Glutamatergic neuron (in vitro differentiated cells): ENCODE results near the gene PYHIN1. TPM values are rescaled to one million over a fixed set of nuclear protein-coding genes. Genes with fewer than 3 reads are reported as not detected.

Experiments
- DNase-seq: peaks from one replicate; pipeline ENCODE4 v3.0.0; 2022
- H3K27ac Mint-ChIP-seq: one replicate; pipeline ENCODE4 v1.8.0; 2020; ENCODE audit warnings: mild to moderate bottlenecking, mixed read lengths, inconsistent platforms; ENCODE audit not compliant: unreplicated experiment
- H3K27me3 Mint-ChIP-seq: one replicate; pipeline ENCODE4 v1.8.0; 2020; ENCODE audit warnings: mild to moderate bottlenecking, moderate library complexity, mixed read lengths, inconsistent platforms; ENCODE audit not compliant: unreplicated experiment
- H3K36me3 Mint-ChIP-seq: one replicate; pipeline ENCODE4 v1.8.0; 2020; ENCODE audit warnings: mild to moderate bottlenecking, mixed read lengths, inconsistent platforms; ENCODE audit not compliant: unreplicated experiment
- H3K4me1 Mint-ChIP-seq: one replicate; pipeline ENCODE4 v1.8.0; 2020; ENCODE audit warnings: mild to moderate bottlenecking, low read depth, mixed read lengths, inconsistent platforms; ENCODE audit not compliant: unreplicated experiment
- H3K4me3 Mint-ChIP-seq: one replicate; pipeline ENCODE4 v1.8.0; 2020; ENCODE audit warnings: mild to moderate bottlenecking, mixed read lengths, inconsistent platforms; ENCODE audit not compliant: unreplicated experiment
- H3K9me3 Mint-ChIP-seq: one replicate; pipeline ENCODE4 v1.8.0; 2020; ENCODE audit warnings: mild to moderate bottlenecking, moderate library complexity, mixed read lengths, inconsistent platforms; ENCODE audit not compliant: unreplicated experiment
- total RNA-seq: library from RNA; stranded (reverse); fragmentation: NEBNext Ultra II Directional; extraction: Animal tissue kit (Norgen Biotek cat#: 25700); gene quantifications from one replicate; pipeline ENCODE4 v1.2.1, GENCODE V29; 2021; ENCODE audit not compliant: unreplicated experiment
- TF ChIP-seq, protein P1 (sequence below): fragments of 200-600 bp; sonication (generic); IDR thresholded peaks from one replicate; pipeline ENCODE4 v1.5.0; 2021; ENCODE audit not compliant: partially characterized antibody, unreplicated experiment

The PYHIN1 gene
- total RNA-seq, 1 donor from 2014 or later: not detected

DNA sequence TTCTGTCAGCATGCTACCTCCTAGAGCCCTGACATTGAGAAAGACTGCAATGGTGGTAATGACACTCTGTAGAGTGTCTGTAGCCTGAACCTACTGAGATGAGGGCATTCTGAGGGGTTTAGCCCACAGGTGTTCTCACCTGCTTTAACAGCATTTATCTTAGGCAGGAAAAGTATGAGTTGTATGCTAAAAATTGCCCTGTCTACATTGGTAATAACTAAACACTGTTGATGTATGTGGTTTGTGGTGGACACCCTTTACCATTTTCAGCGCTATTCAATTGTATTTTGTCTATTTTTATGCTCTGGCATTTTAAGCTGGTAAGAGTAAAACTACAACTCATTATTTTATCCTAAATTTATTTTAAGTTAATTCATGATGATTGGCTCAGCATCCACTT lies 10.0 kb downstream of the PYHIN1 start:
- Mint-ChIP-seq H3K9me3 (no peaks in the 10 kb centered on the region), H3K4me1 (no peaks in the 10 kb centered on the region), H3K27ac (no peak overlapping the region), H3K36me3 (no peaks in the 10 kb centered on the region), H3K27me3 (no peaks in the 10 kb centered on the region), H3K4me3 (no peak overlapping the region)
- TF ChIP-seq, protein P1, sequence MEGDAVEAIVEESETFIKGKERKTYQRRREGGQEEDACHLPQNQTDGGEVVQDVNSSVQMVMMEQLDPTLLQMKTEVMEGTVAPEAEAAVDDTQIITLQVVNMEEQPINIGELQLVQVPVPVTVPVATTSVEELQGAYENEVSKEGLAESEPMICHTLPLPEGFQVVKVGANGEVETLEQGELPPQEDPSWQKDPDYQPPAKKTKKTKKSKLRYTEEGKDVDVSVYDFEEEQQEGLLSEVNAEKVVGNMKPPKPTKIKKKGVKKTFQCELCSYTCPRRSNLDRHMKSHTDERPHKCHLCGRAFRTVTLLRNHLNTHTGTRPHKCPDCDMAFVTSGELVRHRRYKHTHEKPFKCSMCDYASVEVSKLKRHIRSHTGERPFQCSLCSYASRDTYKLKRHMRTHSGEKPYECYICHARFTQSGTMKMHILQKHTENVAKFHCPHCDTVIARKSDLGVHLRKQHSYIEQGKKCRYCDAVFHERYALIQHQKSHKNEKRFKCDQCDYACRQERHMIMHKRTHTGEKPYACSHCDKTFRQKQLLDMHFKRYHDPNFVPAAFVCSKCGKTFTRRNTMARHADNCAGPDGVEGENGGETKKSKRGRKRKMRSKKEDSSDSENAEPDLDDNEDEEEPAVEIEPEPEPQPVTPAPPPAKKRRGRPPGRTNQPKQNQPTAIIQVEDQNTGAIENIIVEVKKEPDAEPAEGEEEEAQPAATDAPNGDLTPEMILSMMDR: no peak
- no peak for DNase-seq

GRCh38 chr1:158942490-158942889 lies 11.1 kb downstream of the PYHIN1 start:
- H3K9me3 Mint-ChIP-seq: no peaks in the 10 kb centered on the region
- no peak overlapping the region for H3K4me3 Mint-ChIP-seq
- no peaks in the 10 kb centered on the region for H3K36me3 Mint-ChIP-seq
- TF ChIP-seq, protein P1: no peak
- no peaks in the 10 kb centered on the region for H3K27me3 Mint-ChIP-seq
- no peak for DNase-seq
- no peak overlapping the region for H3K27ac Mint-ChIP-seq
- H3K4me1 Mint-ChIP-seq: no peaks in the 10 kb centered on the region

GRCh38 chr1:158943059-158943458 lies 11.7 kb downstream of the PYHIN1 start:
- DNase-seq: no peak
- Mint-ChIP-seq H3K36me3 (no peaks in the 10 kb centered on the region), H3K4me1 (no peaks in the 10 kb centered on the region), H3K4me3 (no peak overlapping the region), H3K27ac (no peak overlapping the region), H3K9me3 (no peaks in the 10 kb centered on the region), H3K27me3 (no peaks in the 10 kb centered on the region)
- TF ChIP-seq, protein P1: no peak

DNA sequence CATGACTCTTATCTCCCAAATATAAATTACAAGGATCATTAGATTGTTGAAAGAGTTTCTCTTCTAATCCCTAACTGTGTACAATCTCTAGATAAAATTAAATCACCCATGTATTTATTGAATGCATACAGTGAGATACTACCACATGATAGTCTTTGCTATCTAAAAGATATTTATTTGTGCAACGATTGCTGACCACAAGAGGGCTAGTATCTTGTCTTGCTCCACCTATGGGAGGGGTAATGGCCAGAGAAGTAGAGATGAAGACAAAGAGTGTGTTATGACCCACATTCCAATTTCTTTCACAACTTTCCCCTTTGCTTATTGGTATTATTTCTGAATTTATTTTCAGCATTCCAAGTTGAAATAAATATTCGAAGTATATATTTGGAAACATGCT lies 13.7 kb downstream of the PYHIN1 start:
- H3K36me3 Mint-ChIP-seq: no peaks in the 10 kb centered on the region
- TF ChIP-seq, protein P1: no peak
- no peak for DNase-seq
- no peak overlapping the region for H3K4me3 Mint-ChIP-seq
- no peaks in the 10 kb centered on the region for H3K9me3 Mint-ChIP-seq
- no peaks in the 10 kb centered on the region for H3K4me1 Mint-ChIP-seq
- no peak overlapping the region for H3K27ac Mint-ChIP-seq
- no peaks in the 10 kb centered on the region for H3K27me3 Mint-ChIP-seq

GRCh38 chr1:158946785-158947184 lies 15.4 kb downstream of the PYHIN1 start:
- no peak for DNase-seq
- H3K27ac Mint-ChIP-seq: no peak overlapping the region
- no peaks in the 10 kb centered on the region for H3K4me1 Mint-ChIP-seq
- H3K9me3 Mint-ChIP-seq: no peaks in the 10 kb centered on the region
- H3K27me3 Mint-ChIP-seq: no peaks in the 10 kb centered on the region
- no peak overlapping the region for H3K4me3 Mint-ChIP-seq
- H3K36me3 Mint-ChIP-seq: no peaks in the 10 kb centered on the region
- TF ChIP-seq, protein P1: no peak
